Activated T-cell treated with anti-CD3 and anti-CD28 coated beads, Interleukin-2, amount 50 U/mL, for 24 hours (primary cell): Measurements from ENCODE around the gene KIF26A.

Experiments used
- DNase-seq: peaks from one replicate; pipeline ENCODE4 v3.0.0-alpha.2; 2020
- H3K27ac Mint-ChIP-seq: 2 replicates; pipeline ENCODE4 v1.8.0; 2020; ENCODE audit warnings: mild to moderate bottlenecking, mixed read lengths
- H3K27me3 Mint-ChIP-seq: 2 replicates; pipeline ENCODE4 v1.8.0; 2020; ENCODE audit warnings: mixed read lengths
- H3K36me3 Mint-ChIP-seq: 2 replicates; pipeline ENCODE4 v1.8.0; 2020; ENCODE audit warnings: low read depth, mixed read lengths
- H3K4me1 Mint-ChIP-seq: 2 replicates; pipeline ENCODE4 v1.8.0; 2020; ENCODE audit warnings: low read depth, mixed read lengths
- H3K4me3 Mint-ChIP-seq: 2 replicates; pipeline ENCODE4 v1.8.0; 2020; ENCODE audit warnings: mild to moderate bottlenecking, moderate library complexity, mixed read lengths
- H3K9me3 Mint-ChIP-seq: 2 replicates; pipeline ENCODE4 v1.8.0; 2020; ENCODE audit warnings: mixed read lengths

The KIF26A gene

DNA sequence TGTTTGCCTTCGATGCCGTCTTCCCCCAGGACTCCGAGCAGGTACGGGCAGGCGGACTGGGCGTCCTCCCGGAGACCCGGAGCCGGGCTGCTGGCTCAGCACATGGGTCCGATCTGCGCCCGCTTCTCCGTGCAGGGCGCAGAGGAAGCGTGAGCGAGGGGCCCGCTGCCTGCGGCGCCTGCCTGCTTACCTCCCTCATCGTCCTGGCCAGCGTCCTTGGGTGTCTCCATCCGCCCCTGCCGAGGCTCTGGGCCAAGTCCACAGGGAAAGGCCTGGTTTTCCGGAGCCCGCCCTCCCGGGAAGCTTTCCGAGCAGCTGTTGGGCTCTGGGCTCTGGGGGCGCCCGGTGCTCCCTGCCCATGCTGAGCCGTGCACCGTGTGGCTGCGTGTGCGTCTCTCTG lies 33.5 kb downstream of the KIF26A start:
- H3K4me3 Mint-ChIP-seq, result no peak overlapping the region
- H3K27me3 Mint-ChIP-seq, result no peaks in the 10 kb centered on the region
- no peaks in the 10 kb centered on the region for H3K9me3 Mint-ChIP-seq
- no peaks in the 10 kb centered on the region for H3K4me1 Mint-ChIP-seq
- no peaks in the 10 kb centered on the region for H3K36me3 Mint-ChIP-seq
- DNase-seq, result no peak
- H3K27ac Mint-ChIP-seq, result no peak overlapping the region

- Mint-ChIP-seq H3K4me1 (no peaks in the 10 kb centered on the region), H3K27me3 (no peaks in the 10 kb centered on the region), H3K36me3 (no peaks in the 10 kb centered on the region), H3K9me3 (no peaks in the 10 kb centered on the region), H3K4me3 (no peak overlapping the region), H3K27ac (no peak overlapping the region)
- no peak for DNase-seq
These were observed 34.0 kb downstream of the KIF26A start for GRCh38 chr14:104172349-104172748.

- no peaks in the 10 kb centered on the region for H3K27me3 Mint-ChIP-seq
- H3K36me3 Mint-ChIP-seq, result no peaks in the 10 kb centered on the region
- H3K4me3 Mint-ChIP-seq, result no peak overlapping the region
- H3K4me1 Mint-ChIP-seq, result no peaks in the 10 kb centered on the region
- DNase-seq, result no peak
- no peak overlapping the region for H3K27ac Mint-ChIP-seq
- no peaks in the 10 kb centered on the region for H3K9me3 Mint-ChIP-seq
These were observed 34.5 kb downstream of the KIF26A start for GRCh38 chr14:104172880-104173279.

DNA sequence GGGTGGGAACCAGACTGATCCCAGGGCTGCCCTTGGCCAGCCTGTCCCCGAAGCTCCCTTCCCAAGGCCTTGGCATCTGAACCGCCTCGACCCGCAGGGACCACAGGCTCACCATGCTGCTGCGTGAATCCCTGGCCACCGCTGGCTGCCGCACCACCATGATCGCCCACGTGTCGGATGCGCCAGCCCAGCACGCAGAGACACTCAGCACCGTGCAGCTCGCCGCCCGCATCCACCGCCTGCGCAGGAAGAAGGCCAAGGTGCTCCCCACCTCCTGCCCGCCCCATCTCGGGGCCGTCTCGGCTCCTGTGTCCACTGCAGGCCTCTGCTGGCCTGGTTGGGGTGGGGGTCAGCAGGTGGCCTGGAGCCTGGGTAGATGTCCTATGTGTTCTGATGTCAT lies 35.7 kb downstream of the KIF26A start:
- Mint-ChIP-seq H3K27me3 (no peaks in the 10 kb centered on the region), H3K36me3 (no peaks in the 10 kb centered on the region), H3K27ac (no peak overlapping the region), H3K4me1 (no peaks in the 10 kb centered on the region), H3K9me3 (no peaks in the 10 kb centered on the region), H3K4me3 (no peak overlapping the region)
- DNase-seq, result no peak

GRCh38 chr14:104175041-104175440 lies 36.7 kb downstream of the KIF26A start:
- Mint-ChIP-seq H3K36me3 (no peaks in the 10 kb centered on the region), H3K4me1 (no peaks in the 10 kb centered on the region), H3K9me3 (no peaks in the 10 kb centered on the region), H3K27ac (no peak overlapping the region), H3K27me3 (no peaks in the 10 kb centered on the region), H3K4me3 (no peak overlapping the region)
- DNase-seq, result no peak

DNA sequence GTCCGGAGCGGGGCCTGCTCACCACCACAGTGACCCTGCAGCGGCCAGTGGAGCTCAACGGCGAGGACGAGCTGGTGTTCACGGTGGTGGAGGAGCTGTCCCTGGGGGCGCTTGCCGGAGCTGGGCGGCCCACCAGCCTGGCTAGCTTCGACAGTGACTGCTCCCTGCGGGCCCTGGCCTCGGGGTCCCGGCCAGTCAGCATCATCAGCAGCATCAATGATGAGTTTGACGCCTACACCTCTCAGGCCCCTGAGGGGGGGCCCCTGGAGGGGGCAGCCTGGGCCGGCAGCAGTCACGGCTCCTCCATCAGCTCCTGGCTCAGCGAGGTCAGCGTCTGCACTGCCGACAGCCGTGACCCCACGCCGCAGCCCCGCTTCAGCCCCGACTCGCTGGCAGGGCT lies 37.4 kb downstream of the KIF26A start:
- no peaks in the 10 kb centered on the region for H3K9me3 Mint-ChIP-seq
- H3K27ac Mint-ChIP-seq, result no peak overlapping the region
- no peaks in the 10 kb centered on the region for H3K36me3 Mint-ChIP-seq
- no peaks in the 10 kb centered on the region for H3K27me3 Mint-ChIP-seq
- no peak overlapping the region for H3K4me3 Mint-ChIP-seq
- H3K4me1 Mint-ChIP-seq, result no peaks in the 10 kb centered on the region
- DNase-seq, result no peak

DNA sequence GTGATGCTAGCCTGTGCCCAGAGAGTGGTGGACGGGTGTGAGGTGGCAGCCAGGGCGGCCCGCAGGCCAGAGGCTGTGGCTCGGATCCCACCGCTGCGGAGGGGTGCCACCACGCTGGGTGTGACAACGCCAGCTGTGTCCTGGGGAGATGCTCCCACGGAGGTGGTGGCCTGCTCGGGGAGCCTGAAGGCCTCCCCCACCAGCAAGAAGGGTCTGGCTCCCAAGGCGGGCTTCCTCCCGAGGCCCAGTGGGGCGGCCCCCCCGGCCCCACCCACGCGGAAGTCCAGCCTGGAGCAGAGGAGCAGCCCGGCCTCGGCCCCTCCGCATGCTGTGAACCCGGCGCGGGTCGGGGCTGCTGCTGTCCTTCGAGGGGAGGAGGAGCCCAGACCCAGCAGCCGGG lies 38.2 kb downstream of the KIF26A start:
- no peak for DNase-seq
- H3K36me3 Mint-ChIP-seq, result no peaks in the 10 kb centered on the region

DNA sequence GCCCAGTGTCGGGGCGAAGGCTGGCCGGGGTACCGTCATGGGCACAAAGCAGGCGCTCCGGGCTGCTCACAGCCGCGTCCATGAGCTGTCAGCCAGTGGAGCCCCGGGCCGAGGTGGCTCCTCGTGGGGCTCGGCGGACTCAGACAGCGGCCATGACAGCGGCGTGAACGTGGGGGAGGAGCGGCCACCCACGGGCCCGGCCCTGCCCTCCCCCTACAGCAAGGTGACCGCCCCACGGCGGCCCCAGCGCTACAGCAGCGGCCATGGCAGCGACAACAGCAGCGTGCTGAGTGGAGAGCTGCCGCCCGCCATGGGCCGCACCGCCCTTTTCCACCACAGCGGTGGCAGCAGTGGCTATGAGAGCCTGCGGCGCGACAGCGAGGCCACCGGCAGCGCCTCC lies 39.0 kb downstream of the KIF26A start:
- DNase-seq, result no peak
- no peak overlapping the region for H3K4me3 Mint-ChIP-seq
- no peaks in the 10 kb centered on the region for H3K36me3 Mint-ChIP-seq
- H3K27me3 Mint-ChIP-seq, result no peaks in the 10 kb centered on the region
- H3K27ac Mint-ChIP-seq, result no peak overlapping the region
- H3K9me3 Mint-ChIP-seq, result no peaks in the 10 kb centered on the region
- H3K4me1 Mint-ChIP-seq, result no peaks in the 10 kb centered on the region

More for the DNA sequence above, 38.2 kb downstream of the KIF26A start:
- H3K4me3 Mint-ChIP-seq, result no peak overlapping the region
- no peak overlapping the region for H3K27ac Mint-ChIP-seq
- H3K9me3 Mint-ChIP-seq, result no peaks in the 10 kb centered on the region
- no peaks in the 10 kb centered on the region for H3K4me1 Mint-ChIP-seq
- H3K27me3 Mint-ChIP-seq, result no peaks in the 10 kb centered on the region

DNA sequence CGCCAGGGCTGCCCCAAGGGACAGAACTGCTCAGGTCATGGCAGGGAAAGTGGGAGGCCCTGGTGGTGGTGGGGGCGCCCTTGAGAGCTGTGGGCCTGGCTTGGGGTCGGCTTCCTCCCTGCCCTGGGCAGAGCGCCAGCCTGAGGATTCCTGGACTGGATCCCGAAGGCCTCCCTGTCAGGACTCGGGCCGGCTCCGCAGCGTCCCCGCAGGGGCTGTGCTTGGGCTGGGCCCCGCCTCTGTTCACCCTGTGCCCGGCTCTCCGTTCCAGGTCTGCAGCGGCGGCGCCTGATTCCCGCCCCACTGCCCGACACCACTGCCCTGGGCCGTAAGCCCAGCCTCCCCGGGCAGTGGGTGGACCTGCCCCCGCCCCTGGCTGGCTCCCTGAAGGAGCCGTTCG lies 39.9 kb downstream of the KIF26A start:
- Mint-ChIP-seq H3K4me3 (no peak overlapping the region), H3K27ac (no peak overlapping the region), H3K36me3 (no peaks in the 10 kb centered on the region), H3K9me3 (no peaks in the 10 kb centered on the region), H3K4me1 (no peaks in the 10 kb centered on the region), H3K27me3 (no peaks in the 10 kb centered on the region)
- DNase-seq, result no peak

GRCh38 chr14:104179126-104179525 lies 40.7 kb downstream of the KIF26A start:
- Mint-ChIP-seq H3K27ac (no peak overlapping the region), H3K4me3 (no peak overlapping the region), H3K36me3 (no peaks in the 10 kb centered on the region), H3K27me3 (no peaks in the 10 kb centered on the region), H3K4me1 (no peaks in the 10 kb centered on the region), H3K9me3 (no peaks in the 10 kb centered on the region)
- no peak for DNase-seq

DNA sequence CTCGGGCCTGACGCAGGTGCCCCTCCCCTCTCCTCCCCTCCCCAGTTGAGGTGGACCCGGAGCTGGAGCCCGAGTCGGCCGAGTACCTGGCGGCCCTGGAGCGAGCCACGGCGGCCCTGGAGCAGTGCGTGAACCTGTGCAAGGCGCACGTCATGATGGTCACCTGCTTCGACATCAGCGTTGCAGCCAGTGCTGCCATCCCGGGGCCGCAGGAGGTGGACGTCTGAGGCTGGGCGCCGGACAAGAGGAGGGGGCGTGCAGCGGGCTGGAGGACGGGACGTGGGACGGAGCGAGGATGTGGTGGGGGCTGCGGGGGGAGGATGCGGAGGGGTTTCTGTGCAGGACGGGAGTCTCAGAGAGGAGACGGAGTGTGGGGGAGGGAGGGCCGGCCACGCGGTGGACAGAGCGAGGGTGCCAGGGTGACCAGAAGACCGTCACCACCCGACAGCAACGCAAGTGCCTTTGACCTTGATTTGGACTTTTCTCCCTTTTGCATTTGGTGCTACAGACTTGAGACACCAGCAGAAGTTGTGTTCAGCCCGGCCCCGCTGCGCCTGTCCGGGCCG lies 41.3 kb downstream of the KIF26A start:
- DNase-seq, result no peak
- H3K27me3 Mint-ChIP-seq, result peaks cover 4% of the 10 kb centered on the region
- H3K4me1 Mint-ChIP-seq, result no peaks in the 10 kb centered on the region
- no peaks in the 10 kb centered on the region for H3K9me3 Mint-ChIP-seq
- no peak overlapping the region for H3K27ac Mint-ChIP-seq
- no peaks in the 10 kb centered on the region for H3K36me3 Mint-ChIP-seq
- H3K4me3 Mint-ChIP-seq, result no peak overlapping the region

DNA sequence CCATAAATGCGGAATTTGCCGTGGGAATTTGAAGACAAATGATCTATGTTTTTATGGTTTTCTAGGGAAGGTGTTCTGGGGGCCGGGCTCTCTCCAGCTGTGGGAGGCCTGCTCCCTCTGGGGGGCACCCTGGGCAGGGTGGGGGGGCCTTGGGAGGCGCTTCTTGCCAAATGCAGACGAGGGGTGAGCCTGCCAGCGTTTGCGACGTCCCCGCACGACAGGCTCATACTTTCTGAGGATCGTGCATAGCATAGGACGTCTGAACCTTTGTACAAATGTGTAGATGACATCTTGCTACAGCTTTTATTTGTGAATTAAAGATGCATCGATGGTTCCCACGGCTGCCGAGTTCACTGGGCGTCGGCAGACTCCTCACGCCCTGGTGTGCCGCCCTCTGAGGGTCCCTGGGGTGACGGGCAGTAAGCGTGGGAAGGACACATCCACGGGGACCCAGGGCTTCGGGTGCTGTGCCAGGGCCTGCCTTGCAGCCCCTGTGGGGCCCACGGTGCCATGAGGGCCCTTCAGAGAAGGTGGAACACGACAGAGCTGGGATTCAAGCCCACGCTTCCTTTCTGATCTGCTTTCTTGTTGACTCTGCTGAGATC lies 42.3 kb downstream of the KIF26A start:
- no peak overlapping the region for H3K27ac Mint-ChIP-seq
- no peak for DNase-seq
- H3K9me3 Mint-ChIP-seq, result no peaks in the 10 kb centered on the region
- no peak overlapping the region for H3K4me3 Mint-ChIP-seq
- H3K36me3 Mint-ChIP-seq, result no peaks in the 10 kb centered on the region
- H3K4me1 Mint-ChIP-seq, result no peaks in the 10 kb centered on the region
- peaks cover 4% of the 10 kb centered on the region for H3K27me3 Mint-ChIP-seq

DNA sequence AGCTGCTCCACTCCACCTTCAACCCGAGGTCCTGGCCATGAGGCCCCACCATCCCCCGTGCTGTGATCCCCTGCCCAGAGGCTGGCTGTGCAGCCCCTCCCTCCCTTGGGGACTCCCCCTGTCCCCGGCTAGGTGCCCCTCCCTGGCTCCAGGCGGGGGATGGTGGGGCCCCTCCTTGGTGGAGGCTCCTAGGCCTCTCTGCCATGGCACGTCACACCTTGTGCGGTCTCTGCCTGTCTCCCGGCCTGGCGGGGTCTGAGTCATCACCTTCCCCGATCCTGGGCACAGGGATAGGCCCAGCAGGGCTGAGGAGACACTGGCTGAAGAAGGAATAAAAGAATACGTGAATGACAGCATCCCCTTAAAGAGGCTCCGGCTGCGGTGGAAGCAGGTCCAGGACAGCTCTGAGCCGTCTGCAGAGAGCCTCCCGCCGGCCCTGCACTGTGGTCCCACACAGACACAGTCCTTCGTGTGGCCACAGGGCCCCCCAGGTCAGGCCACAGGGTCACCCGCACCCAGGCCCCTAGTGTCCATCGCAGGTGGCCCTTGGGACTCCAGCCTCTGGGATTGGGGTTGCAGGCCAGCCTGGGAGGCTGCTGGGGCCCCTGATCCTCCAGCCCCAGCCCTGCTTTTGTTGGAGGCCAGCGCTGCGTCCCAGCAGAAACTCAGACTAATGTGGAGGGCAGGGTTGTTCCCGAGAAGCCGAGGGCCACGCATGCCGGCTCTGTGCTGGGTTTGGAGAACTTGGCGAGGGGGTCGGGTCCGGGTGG lies 43.6 kb downstream of the KIF26A start:
- peaks cover 4% of the 10 kb centered on the region for H3K27me3 Mint-ChIP-seq
- H3K27ac Mint-ChIP-seq, result no peak overlapping the region
- DNase-seq, result no peak
- H3K9me3 Mint-ChIP-seq, result no peaks in the 10 kb centered on the region
- no peak overlapping the region for H3K4me3 Mint-ChIP-seq
- H3K4me1 Mint-ChIP-seq, result no peaks in the 10 kb centered on the region
- no peaks in the 10 kb centered on the region for H3K36me3 Mint-ChIP-seq

DNA sequence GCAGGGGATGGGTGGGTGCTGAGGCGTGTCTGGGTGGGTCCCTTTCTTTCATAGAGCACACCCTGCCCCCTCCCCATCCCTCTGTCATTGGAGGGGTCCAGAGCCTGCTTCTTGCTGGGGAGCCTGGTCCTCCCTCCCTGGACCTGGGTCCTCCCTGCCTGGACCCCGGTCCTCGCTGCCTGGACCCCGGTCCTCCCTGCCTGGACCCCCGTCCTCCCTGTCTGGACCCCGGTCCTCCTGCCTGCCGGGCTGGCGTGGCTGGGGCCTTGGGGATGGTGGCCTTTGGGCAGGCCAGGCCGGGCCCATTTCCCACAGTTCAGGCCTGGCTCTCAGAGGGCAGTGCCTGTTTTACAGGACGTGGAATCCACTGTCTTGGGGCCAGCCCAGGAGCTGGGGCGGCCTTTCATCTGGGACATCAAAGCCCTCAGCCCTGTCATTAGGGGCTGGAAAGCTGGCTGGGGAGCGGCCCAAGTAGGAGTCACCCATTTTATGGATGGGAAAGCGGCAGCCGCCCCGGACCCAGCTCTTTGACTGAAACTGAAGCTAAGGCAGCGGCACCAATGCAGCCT lies 44.6 kb downstream of the KIF26A start:
- no peak for DNase-seq
- Mint-ChIP-seq H3K27me3 (peaks cover 4% of the 10 kb centered on the region), H3K36me3 (no peaks in the 10 kb centered on the region), H3K9me3 (no peaks in the 10 kb centered on the region), H3K4me3 (no peak overlapping the region), H3K27ac (no peak overlapping the region), H3K4me1 (no peaks in the 10 kb centered on the region)

GRCh38 chr14:104183796-104184195 lies 45.4 kb downstream of the KIF26A start:
- Mint-ChIP-seq H3K27me3 (peaks cover 4% of the 10 kb centered on the region), H3K4me1 (no peaks in the 10 kb centered on the region), H3K4me3 (no peak overlapping the region), H3K9me3 (no peaks in the 10 kb centered on the region), H3K27ac (no peak overlapping the region), H3K36me3 (no peaks in the 10 kb centered on the region)
- DNase-seq, result no peak
